ENCODE data around the gene ADPGK. TPM values are rescaled to one million over a fixed set of nuclear protein-coding genes. Genes with fewer than 3 reads are reported as not detected.

The ADPGK gene
- total RNA-seq, 1 experiment from 2014 or later, result 82.7 TPM

DNA sequence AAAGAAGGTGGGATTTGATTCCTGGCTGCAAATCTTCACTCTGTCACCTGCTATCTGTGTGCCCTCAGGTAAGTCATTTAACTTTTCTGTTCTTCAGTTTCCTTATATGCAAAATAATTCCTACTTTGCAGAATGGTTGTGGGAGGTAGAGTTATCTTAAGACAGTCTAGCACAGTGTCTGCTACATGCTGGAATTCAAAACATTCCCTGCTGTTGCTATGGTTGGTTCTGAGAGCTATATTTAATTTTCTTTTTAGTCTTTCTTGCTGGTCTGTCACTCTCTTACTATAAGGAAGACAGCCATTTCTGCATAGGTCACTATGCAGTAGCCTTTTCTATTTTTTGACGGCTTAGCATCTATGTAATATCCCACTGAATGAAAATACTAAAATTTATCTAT, 4.0 kb upstream of the ADPGK start:
- CTCF ChIA-PET, result no interaction called here
- H3K36me3 Mint-ChIP-seq (ENCODE audit: insufficient read depth, unreplicated experiment), result peaks cover 20% of the 10 kb centered on the region
- intact Hi-C loops (cut with micrococcal nuclease; ENCODE audit: unreplicated experiment), result no loop called here
- H3K9me3 Mint-ChIP-seq (ENCODE audit: low read depth, unreplicated experiment), result no peaks in the 10 kb centered on the region
- H3K27ac Mint-ChIP-seq (ENCODE audit: unreplicated experiment), result no peak overlapping the region
- H3K4me1 Mint-ChIP-seq (ENCODE audit: low read depth, unreplicated experiment), result no peaks in the 10 kb centered on the region
- no peak for TF ChIP-seq CTCF (IDR thresholded peaks at IDR 0.05; ENCODE audit: unreplicated experiment)
- peaks cover 44% of the 10 kb centered on the region for H3K27me3 Mint-ChIP-seq (ENCODE audit: unreplicated experiment)
- no peak for DNase-seq
- BruUV-seq (replicated peaks), result no TSS peak
- no peak overlapping the region for H3K4me3 Mint-ChIP-seq (ENCODE audit: low read depth, unreplicated experiment)

DNA sequence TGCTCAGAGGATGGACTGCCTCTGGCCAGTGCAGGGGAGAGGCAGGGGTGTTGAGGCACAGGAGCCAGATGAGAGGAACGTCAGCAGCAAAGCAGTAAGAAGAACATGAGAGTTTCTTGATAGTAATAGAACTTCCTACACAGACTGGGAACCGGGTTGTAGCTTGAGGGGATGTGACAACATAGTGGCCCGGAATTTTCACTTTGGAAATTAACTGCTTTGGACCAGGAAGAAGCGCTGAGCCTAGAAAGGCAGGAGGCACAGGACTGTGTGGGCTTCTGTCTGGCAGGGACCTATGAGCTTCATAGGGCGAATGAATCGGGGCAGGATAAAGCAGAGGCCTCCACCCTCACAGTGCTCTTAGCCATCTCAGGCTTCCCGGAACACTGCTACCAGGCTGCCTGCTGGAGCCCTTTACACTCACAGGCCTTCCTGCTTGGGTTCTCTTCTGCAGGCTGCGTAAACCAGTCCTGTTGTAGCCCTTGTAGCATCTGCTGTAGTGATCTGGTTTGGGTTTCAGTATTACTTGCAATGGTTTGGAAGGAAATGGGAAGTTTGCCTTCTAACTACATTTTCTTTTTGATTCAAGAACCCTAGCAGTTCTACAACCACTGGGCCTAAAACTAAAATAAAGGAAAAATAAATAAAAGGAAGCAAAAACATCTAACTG, 3.3 kb upstream of the ADPGK start:
- TF ChIP-seq CTCF (IDR thresholded peaks at IDR 0.05; ENCODE audit: unreplicated experiment), result no peak
- DNase-seq, result no peak
- no TSS peak for BruUV-seq (replicated peaks)
- peaks cover 24% of the 10 kb centered on the region for H3K36me3 Mint-ChIP-seq (ENCODE audit: insufficient read depth, unreplicated experiment)
- CTCF ChIA-PET, result no interaction called here
- intact Hi-C loops (cut with micrococcal nuclease; ENCODE audit: unreplicated experiment), result no loop called here
- peaks cover under 1% of the 10 kb centered on the region for H3K4me1 Mint-ChIP-seq (ENCODE audit: low read depth, unreplicated experiment)
- H3K4me3 Mint-ChIP-seq (ENCODE audit: low read depth, unreplicated experiment), result no peak overlapping the region
- no peaks in the 10 kb centered on the region for H3K9me3 Mint-ChIP-seq (ENCODE audit: low read depth, unreplicated experiment)
- no peak overlapping the region for H3K27ac Mint-ChIP-seq (ENCODE audit: unreplicated experiment)
- H3K27me3 Mint-ChIP-seq (ENCODE audit: unreplicated experiment), result peaks cover 36% of the 10 kb centered on the region

- Mint-ChIP-seq H3K9me3 (ENCODE audit: low read depth, unreplicated experiment) (no peaks in the 10 kb centered on the region), H3K36me3 (ENCODE audit: insufficient read depth, unreplicated experiment) (peaks cover 24% of the 10 kb centered on the region), H3K27ac (ENCODE audit: unreplicated experiment) (no peak overlapping the region), H3K27me3 (ENCODE audit: unreplicated experiment) (peaks cover 33% of the 10 kb centered on the region), H3K4me3 (ENCODE audit: low read depth, unreplicated experiment) (no peak overlapping the region), H3K4me1 (ENCODE audit: low read depth, unreplicated experiment) (peaks cover 6% of the 10 kb centered on the region)
- TF ChIP-seq CTCF (IDR thresholded peaks at IDR 0.05; ENCODE audit: unreplicated experiment), result no peak
- DNase-seq, result no peak
- intact Hi-C loops (cut with micrococcal nuclease; ENCODE audit: unreplicated experiment), result no loop called here
- CTCF ChIA-PET, result no interaction called here
- no TSS peak for BruUV-seq (replicated peaks)
Observed at GRCh38 chr15:72786242-72786641, 2.7 kb upstream of the ADPGK start.

- Mint-ChIP-seq H3K27me3 (ENCODE audit: unreplicated experiment) (peaks cover 29% of the 10 kb centered on the region), H3K9me3 (ENCODE audit: low read depth, unreplicated experiment) (no peaks in the 10 kb centered on the region), H3K36me3 (ENCODE audit: insufficient read depth, unreplicated experiment) (peaks cover 24% of the 10 kb centered on the region), H3K4me3 (ENCODE audit: low read depth, unreplicated experiment) (no peak overlapping the region), H3K4me1 (ENCODE audit: low read depth, unreplicated experiment) (peaks cover 10% of the 10 kb centered on the region), H3K27ac (ENCODE audit: unreplicated experiment) (no peak overlapping the region)
- no peak for TF ChIP-seq CTCF (IDR thresholded peaks at IDR 0.05; ENCODE audit: unreplicated experiment)
- CTCF ChIA-PET, result no interaction called here
- BruUV-seq (replicated peaks), result no TSS peak
- no peak for DNase-seq
- intact Hi-C loops (cut with micrococcal nuclease; ENCODE audit: unreplicated experiment), result no loop called here
Observed at GRCh38 chr15:72785841-72786240, 2.3 kb upstream of the ADPGK start.
